ENCODE results near the gene GSTP1.
"Not testable (repeated sequence)": the region's sequence is repeated elsewhere in the genome, so short reads cannot be mapped to it uniquely, and the experiment has no call there.

The GSTP1 gene

GRCh38 chr11:67599149-67599548 lies 15.5 kb downstream of the GSTP1 start:
- DNase-seq: no peak

DNA sequence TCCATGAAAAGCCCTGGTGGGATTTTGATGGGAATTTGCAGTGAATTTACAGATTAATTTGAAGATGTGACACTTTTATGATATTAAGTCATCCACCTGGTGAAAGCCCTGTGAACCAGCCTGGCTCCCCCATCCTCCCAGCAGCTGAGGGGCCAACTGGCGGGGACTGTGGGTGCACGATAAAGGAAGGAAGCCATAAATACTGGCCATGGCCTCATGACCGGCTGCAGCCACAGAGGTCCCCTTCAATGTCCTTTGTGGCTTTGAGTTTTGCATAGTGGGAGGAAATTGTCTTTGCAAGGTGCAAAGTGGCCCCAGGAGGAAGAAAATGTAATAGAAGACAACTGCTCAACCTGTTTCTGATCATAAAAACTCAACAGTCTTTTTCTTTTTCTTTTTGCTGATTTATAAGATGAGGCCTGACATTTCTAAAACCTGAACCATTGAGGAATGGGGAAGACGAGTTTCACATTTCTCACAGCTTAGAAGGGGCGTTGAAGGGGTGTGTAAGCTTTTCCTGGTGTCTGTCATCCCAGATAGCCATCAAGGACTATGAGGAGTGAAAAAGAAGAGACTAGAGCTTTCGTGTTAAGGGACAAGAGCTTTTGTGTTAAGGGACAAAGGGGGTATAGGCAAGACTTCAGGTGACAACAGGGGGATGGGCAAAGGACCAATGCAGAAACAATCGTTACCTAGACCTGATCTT lies 16.9 kb downstream of the GSTP1 start:
- no peak for DNase-seq

DNA sequence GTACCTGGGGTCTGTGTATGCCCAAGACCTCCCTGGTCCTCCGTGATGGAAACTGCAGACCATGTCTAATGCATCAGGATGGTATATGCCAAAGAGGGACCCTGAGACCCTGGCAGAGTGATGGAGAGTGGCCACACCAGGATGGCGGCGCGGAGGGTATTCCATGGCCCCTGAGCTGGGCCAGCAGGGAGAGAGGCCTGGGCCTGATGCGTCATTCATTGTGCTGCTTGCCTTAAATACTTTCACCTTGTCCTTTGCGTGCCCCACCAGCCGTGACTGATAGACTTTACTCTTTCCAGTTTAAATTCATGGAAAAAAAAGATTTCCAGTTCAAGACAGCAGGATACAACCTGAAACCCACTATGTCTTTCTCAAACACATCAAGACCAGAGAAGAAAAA lies 17.5 kb downstream of the GSTP1 start:
- DNase-seq: no peak

DNA sequence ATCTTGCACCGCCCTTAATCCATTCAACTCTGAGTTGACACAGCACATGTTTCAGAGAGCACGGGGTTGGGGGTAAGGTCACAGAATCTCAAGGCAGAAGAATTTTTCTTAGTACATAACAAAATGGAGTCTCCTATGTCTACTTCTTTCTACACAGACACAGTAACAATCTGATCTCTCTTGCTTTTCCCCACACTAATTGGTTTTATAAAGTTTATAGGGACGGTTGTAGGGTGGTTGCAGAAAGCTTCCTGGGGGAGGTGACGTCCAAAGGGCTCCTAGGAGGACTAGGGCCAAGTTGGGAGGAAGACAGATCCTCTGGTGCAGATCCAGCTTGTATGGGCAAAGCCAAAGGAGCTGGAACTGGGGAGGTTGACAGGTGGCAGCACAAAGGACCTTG lies 20.5 kb downstream of the GSTP1 start:
- DNase-seq: not testable (repeated sequence)

DNA sequence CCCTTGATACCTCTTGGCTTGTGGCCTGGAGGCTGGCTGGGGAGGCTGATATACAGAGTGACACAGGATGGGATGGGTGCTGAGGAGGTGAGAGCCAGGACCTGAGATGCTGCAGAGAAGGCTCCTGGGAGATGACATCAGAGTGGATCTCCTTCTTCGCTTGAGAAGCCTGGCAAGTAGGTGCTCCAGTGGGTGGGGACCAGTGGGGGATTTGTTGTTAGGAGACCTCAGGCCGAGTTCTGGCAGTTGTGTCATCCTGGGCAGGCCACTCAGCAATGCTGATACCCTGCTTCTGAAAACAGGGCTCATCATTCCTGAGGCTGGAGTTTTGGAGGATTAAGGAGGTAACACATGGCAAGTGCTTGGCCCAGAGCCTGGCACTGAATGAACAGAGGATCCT lies 21.2 kb downstream of the GSTP1 start:
- no peak for DNase-seq

DNA sequence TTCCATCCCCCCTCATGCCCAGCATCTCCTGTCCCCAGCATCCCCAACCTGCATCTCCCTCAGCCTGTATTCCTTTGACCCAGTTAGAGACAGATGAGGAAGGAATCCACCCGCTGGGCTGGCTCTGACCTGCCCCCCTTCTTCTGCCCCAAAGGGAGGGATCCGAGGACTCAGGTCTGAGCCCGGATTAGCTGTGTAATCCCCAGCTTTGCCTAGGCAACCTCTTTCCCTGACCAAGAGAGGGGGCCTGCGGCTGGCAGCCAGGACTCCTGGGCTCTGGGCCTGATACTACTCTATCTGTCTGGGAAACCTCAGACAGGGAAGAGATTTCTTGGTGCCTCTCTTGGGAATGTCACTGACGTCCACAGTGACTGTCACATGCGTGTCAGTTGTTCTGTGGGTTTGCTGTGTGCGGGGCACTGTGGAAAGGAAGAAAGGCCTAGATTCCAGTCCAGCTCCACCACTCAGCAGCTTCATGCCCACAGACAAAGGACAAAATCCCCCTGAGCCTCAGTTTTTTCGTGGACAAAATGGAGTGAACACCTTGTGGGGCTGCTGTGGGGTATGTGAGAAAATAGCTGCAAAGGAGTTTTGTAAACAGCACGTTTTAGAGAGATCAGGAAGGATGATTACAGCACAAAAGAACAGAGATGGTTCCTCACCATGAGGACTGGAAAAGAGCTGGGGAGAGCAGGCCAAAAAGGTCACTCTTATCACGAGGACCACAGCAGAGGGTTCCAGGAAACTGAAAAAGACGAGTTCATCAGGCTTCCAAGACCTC lies 21.8 kb downstream of the GSTP1 start:
- no peak for DNase-seq

DNA sequence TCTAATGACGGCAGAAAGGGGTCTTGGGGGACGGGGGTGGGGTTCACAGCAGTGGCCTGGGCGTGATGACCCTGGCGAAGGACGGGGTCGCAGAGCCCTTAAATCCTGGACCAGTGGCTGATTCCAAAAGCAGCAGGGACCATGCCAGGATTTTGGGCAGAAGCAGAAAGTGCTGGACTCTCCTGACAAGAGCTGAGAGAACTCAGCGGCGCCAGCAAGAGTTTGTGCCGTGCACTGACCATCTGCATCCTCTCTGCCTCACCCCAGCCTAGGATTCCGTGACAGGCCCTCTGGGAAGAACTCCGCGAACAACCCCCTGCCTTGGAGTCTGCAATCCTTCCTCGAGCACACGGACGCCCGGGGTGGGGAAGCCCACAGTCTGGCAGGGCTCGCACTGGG lies 22.5 kb downstream of the GSTP1 start:
- no peak for DNase-seq

DNA sequence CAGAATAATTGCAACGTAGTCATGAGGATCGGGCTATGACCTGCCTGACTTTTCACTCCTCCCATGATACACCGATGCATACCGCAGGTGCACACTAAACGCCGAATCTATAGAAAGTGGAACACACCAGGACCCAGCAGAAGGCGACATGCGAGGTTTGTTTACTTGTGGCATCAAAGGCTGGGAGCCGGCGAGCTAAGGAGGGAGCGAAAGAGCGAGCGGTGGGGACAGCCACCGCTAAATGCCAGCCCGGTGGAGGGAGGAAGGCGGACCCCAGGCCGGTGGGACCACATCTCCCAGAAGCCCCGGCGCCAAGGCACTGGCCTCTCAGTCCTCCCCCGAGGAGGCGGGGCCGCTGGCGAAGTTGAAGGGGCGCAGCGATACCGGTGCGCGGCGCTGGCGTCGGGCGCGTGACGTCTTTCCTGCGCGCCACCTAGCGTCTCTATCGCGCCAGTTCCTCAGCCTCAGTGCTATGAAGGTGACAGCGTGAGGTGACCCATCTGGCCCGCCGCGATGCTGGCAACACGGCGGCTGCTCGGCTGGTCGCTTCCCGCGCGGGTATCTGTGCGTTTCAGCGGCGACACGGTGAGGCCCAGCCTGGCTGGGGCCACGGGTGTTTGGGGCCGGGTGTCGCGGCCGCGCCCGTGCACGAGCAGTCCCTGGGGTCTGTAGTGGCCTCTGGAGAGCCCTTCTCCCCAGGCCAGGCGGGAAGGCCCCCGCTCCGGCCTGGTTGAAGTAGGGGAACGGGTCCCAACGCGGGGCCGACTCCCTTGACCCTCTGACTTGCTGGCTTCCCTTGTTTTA lies 23.1 kb downstream of the GSTP1 start, which contains the start of gene NDUFV1:
TSS of gene NDUFV1 (plus strand) at position 445 of the 804 bp plus-strand sequence. CDS start at position 514, 69 bp downstream.
- DNase-seq: peak; percentile 96 to 97 (median 96)

DNA sequence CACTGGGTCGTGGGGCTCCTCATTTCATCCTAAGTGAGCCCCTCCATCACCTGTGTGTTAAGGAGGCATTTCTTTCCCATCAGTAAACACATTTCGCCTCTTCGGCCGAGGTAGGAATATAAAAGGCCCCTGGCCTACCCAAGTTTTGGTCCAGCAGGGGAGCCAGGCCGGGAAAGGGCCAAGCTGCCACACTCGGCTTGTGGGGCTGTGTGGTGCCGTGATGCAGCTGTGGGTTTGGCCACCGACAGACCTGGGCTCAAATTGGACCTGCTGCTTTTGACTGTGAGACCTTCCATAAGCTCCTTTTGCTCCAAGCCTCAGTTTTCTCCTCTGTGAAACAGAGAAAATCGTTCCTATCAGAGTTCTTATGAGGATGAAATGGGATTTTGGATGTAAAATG lies 23.9 kb downstream of the GSTP1 start:
- no peak for DNase-seq

GRCh38 chr11:67608486-67608885 lies 24.9 kb downstream of the GSTP1 start:
- DNase-seq: no peak

DNA sequence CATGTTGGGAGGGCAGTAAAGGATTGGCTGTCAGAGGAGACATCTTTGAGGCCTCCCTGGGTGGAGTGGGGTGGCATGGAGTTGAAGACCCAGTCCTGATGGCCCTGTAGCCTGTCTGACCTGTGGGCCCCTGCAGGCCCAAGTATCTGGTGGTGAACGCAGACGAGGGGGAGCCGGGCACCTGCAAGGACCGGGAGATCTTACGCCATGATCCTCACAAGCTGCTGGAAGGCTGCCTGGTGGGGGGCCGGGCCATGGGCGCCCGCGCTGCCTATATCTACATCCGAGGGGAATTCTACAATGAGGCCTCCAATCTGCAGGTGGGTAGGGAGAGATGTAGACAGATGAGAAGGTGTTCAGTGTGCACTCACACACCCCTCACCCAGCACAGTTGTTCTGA lies 25.7 kb downstream of the GSTP1 start:
- no peak for DNase-seq

GRCh38 chr11:67610302-67610868 lies 26.8 kb downstream of the GSTP1 start:
- no peak for DNase-seq

DNA sequence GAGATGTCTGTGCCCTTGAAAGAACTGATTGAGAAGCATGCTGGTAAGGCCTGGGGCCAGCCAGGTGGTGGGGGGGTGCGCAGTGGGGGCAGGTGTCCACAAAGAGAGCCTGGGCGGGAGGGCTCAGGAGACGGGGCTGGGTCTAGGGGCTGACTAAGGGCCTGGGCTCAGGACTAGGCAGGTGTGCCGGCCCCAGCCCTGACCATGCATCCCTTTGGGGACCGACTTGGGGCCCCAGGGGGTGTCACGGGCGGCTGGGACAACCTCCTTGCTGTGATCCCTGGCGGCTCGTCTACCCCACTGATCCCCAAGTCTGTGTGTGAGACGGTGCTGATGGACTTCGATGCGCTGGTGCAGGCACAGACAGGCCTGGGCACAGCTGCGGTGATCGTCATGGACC lies 27.6 kb downstream of the GSTP1 start:
- no peak for DNase-seq

DNA sequence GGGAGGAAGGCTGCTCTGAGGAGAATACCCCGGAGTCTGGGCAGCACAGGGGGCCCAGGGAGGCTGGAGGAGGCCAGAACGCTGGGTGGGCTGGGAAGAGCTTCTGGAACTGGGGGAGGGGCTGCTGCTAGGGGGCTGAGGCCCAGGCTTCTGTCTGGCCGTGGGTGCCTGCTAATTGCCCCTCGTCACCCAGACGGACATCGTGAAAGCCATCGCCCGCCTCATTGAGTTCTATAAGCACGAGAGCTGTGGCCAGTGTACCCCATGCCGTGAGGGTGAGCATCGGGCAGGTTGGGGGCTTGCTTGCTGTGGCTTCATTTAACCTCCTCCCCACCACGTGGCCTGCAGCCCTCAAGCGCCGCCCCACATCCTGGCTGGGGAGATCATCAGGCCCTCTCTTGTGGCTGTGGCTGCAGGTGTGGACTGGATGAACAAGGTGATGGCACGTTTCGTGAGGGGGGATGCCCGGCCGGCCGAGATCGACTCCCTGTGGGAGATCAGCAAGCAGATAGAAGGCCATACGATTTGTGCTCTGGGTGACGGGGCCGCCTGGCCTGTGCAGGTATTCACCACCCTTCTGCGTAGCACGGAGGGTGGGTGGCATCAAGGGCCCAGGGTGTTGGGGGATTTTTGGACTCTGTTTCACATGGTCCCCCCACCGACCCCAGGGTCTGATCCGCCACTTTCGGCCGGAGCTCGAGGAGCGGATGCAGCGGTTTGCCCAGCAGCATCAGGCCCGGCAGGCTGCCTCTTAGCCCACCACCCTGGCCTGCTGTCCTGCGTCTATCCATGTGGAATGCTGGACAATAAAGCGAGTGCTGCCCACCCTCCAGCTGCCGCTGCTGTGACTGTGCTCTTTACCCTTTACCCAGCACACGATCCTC lies 28.3 kb downstream of the GSTP1 start:
- no peak for DNase-seq

DNA sequence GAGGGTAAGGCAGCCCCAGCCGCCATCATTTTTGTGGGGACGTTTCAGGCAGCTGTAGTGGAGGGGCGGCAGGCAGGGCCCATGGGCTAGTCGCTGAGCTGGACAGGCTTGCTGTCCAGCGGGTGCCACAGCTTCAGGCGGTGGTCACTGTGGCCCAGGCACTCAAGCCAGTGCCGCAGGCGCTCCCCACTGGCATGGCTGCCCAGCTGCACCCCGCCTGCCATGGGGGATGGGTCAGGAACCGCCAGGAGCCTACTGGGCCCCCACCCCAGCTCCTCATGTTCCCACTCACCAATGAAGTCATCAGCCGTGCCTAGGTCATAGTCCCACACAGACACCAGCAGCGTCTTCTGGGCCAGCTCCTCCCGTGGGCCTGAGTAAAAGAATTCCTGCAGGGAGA lies 29.1 kb downstream of the GSTP1 start:
- no peak for DNase-seq

DNA sequence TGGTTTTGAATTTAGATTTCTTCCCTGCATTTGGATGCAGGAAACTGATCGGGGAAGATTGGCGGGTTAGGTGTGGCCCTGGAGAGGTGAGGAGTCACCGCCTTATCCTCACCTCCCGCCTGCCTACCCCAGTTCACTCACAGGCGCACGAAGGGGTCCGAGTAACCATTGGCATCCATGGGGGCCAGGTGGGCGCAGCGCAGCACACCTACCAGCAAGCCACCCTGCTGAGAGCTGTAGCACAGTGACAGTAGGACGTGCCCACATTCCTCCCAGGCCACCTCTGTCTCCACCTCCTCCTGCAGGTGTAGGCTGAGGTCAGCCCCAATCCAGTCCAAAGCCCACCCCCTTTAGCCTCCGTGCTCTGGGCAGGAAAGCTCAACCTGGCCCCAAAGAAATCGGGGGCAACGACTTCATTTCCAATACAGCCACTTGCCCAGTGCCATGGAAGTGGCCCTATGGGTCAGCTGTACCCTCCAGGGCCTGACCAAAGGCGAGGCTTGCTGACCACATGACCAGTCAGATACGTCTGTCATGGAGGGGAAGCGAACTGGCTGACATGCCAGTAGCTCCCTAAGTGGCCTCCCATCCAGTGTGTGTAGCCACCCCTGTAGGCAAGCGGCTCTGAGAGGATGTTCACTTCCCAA lies 29.8 kb downstream of the GSTP1 start:
- DNase-seq: no peak

- peak; percentile 80 to 84 (median 80) for DNase-seq
Observed at GRCh38 chr11:67613960-67614715, 30.5 kb downstream of the GSTP1 start.

- DNase-seq: peak; percentile 45 to 71 (median 49)
Observed at GRCh38 chr11:67614730-67615714, 31.4 kb downstream of the GSTP1 start.

DNA sequence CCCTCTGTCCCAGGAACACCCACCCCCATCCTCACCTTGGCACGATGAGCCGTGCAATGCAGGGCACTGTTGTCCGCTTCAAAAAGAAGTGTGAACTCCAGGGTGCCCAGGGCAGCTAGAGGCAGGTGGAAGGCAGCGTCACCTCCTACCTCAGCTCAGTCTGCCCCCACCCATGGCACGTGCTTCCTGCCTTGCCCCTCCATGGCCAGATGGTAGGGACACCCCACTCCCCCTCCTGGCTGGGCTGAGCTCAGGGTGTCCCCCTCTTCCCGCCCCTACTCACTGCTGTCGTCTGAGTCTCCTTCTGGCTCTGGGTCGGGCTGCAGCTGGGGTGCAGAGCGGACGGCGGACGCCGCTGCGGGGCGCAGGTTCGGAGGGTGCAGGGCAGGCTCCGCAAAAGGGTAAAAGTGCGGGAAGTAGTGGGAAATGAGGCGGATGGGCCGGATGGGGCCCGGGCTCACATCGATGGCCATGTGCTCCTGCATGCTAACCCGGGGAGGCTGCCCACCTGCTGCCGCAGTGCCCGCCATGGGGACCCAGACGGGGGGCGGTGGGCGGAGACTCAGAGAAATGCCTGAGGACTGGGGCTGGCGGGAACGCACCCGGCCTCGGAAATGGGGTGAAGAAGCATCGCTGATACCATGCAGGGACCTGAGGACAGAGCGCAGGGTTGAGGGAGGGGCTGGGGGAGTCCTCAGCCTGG lies 32.3 kb downstream of the GSTP1 start:
- DNase-seq: no peak
